Smooth muscle cell (in vitro differentiated cells): ENCODE data around the gene USP37. TPM values are rescaled to one million over a fixed set of nuclear protein-coding genes. Genes with fewer than 3 reads are reported as not detected.

ENCODE experiments used
- DNase-seq: peaks from one replicate; lab custom pipeline; 2025; ENCODE audit not compliant: unreplicated experiment; lab: John Stamatoyannopoulos, UW
- H2AFZ ChIP-seq: fragments of 200-600 bp; sonication (generic); 2 replicates; pipeline ENCODE4 v1.6.0; 2016; ENCODE audit warnings: antibody characterized with exemption, low read depth, mild to moderate bottlenecking
- H3F3A ChIP-seq: fragments of 200-600 bp; sonication (generic); 2 replicates; pipeline ENCODE4 v1.6.0; 2017; ENCODE audit warnings: antibody characterized with exemption, low read depth
- H3K27ac ChIP-seq: fragments of 200-600 bp; sonication (generic); 2 replicates; pipeline ENCODE4 v1.5.1; 2016; ENCODE audit warnings: low read depth, mild to moderate bottlenecking
- H3K27me3 ChIP-seq: fragments of 200-600 bp; sonication (generic); 2 replicates; pipeline ENCODE4 v1.6.1; 2016; ENCODE audit warnings: low read depth, mild to moderate bottlenecking
- H3K36me3 ChIP-seq: fragments of 200-600 bp; sonication (generic); 2 replicates; pipeline ENCODE4 v1.5.1; 2016; ENCODE audit warnings: low read depth
- H3K4me1 ChIP-seq: fragments of 200-600 bp; sonication (generic); 2 replicates; pipeline ENCODE4 v1.5.1; 2016; ENCODE audit warnings: low read depth
- H3K4me2 ChIP-seq: fragments of 200-600 bp; sonication (generic); 2 replicates; pipeline ENCODE4 v1.6.0; 2016; ENCODE audit warnings: mild to moderate bottlenecking
- H3K4me3 ChIP-seq: fragments of 200-600 bp; sonication (generic); 2 replicates; pipeline ENCODE4 v1.5.1; 2016; ENCODE audit warnings: mild to moderate bottlenecking
- H3K79me2 ChIP-seq: fragments of 200-600 bp; sonication (generic); 2 replicates; pipeline ENCODE4 v1.6.0; 2016; ENCODE audit warnings: low read depth, mild to moderate bottlenecking
- H3K9ac ChIP-seq: fragments of 200-600 bp; sonication (generic); 2 replicates; pipeline ENCODE4 v1.6.0; 2016; ENCODE audit warnings: low read depth
- H3K9me3 ChIP-seq: fragments of 200-600 bp; sonication (generic); replicated peaks from 2 replicates; pipeline ENCODE4 v1.5.1; 2016; ENCODE audit warnings: low read depth
- H4K20me1 ChIP-seq: fragments of 200-600 bp; sonication (generic); 2 replicates; pipeline ENCODE4 v1.6.0; 2016; ENCODE audit warnings: low read depth
- WGBS: methylation state at CpG from one replicate; pipeline ENCODE4 v1.1.7; 2016; ENCODE audit warnings: low lambda C conversion rate; 5-methylcytosine and 5-hydroxymethylcytosine counted together
- polyA plus RNA-seq: library from polyadenylated mRNA; unstranded; fragments of >200 nt; fragmentation: Nextera tagmentation; extraction: Ambion mirVana; gene quantifications from 2 replicates; pipeline ENCODE4 v1.2.1, GENCODE V29; 2016
- total RNA-seq: library from RNA; depleted of rRNA; stranded (reverse); fragments of >200 nt; gene quantifications from 2 replicates; pipeline ENCODE4 v1.2.3, GENCODE V29; 2014
- TF ChIP-seq, protein P1 (sequence below): fragments of 200-600 bp; sonication (generic); IDR thresholded peaks from 2 replicates; pipeline ENCODE4 v1.5.1; 2017; ENCODE audit warnings: borderline replicate concordance, mild to moderate bottlenecking, antibody characterized with exemption; ENCODE audit not compliant: insufficient read depth, poor library complexity, severe bottlenecking

The USP37 gene
- total and polyA plus RNA-seq, 2 experiments from 2014 or later: 3.6 to 10.8 TPM

GRCh38 chr2:218547978-218548377, 20.2 kb downstream of the USP37 start:
- no peak overlapping the region for H2AFZ ChIP-seq
- H3K27ac ChIP-seq: no peak overlapping the region
- H3K36me3 ChIP-seq: peaks cover 19% of the 10 kb centered on the region
- no peaks in the 10 kb centered on the region for H3K9me3 ChIP-seq
- H3K4me3 ChIP-seq: no peak overlapping the region
- H3K4me1 ChIP-seq: no peaks in the 10 kb centered on the region
- no peak overlapping the region for H3K9ac ChIP-seq
- no peak for DNase-seq
- H3K27me3 ChIP-seq: no peaks in the 10 kb centered on the region
- H3K79me2 ChIP-seq: no peaks in the 10 kb centered on the region
- no peak overlapping the region for H3K4me2 ChIP-seq
- no peaks in the 10 kb centered on the region for H3F3A ChIP-seq
- H4K20me1 ChIP-seq: no peaks in the 10 kb centered on the region
- TF ChIP-seq, protein P1, sequence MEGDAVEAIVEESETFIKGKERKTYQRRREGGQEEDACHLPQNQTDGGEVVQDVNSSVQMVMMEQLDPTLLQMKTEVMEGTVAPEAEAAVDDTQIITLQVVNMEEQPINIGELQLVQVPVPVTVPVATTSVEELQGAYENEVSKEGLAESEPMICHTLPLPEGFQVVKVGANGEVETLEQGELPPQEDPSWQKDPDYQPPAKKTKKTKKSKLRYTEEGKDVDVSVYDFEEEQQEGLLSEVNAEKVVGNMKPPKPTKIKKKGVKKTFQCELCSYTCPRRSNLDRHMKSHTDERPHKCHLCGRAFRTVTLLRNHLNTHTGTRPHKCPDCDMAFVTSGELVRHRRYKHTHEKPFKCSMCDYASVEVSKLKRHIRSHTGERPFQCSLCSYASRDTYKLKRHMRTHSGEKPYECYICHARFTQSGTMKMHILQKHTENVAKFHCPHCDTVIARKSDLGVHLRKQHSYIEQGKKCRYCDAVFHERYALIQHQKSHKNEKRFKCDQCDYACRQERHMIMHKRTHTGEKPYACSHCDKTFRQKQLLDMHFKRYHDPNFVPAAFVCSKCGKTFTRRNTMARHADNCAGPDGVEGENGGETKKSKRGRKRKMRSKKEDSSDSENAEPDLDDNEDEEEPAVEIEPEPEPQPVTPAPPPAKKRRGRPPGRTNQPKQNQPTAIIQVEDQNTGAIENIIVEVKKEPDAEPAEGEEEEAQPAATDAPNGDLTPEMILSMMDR: no peak

GRCh38 chr2:218547511-218547910, 20.6 kb downstream of the USP37 start:
- Histone ChIP-seq H3K9ac (no peak overlapping the region), H4K20me1 (no peaks in the 10 kb centered on the region), H3K36me3 (peaks cover 17% of the 10 kb centered on the region), H3F3A (no peaks in the 10 kb centered on the region), H3K79me2 (no peaks in the 10 kb centered on the region), H3K4me1 (no peaks in the 10 kb centered on the region), H3K4me2 (no peak overlapping the region), H3K4me3 (no peak overlapping the region), H3K27me3 (no peaks in the 10 kb centered on the region), H3K9me3 (no peaks in the 10 kb centered on the region), H3K27ac (no peak overlapping the region), H2AFZ (no peak overlapping the region)
- DNase-seq: no peak
- TF ChIP-seq, protein P1: no peak

DNA sequence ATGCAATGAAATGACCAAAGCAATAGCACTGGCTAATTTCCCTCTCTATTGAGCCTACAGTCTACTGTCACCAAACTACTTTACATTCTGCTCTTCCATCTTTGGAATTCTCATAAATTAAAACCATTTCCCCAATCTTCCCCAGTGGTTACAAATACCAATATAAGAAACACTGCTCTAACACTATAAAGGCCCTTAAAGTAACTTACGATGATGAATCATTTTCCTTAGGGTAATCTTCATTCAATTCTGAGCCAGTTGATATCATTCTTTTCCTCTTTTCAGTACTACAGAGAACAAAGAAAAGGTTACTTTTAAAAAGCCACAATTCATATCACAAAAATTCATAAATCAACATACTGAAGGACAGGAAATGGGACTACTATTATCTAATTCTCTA, 22.1 kb downstream of the USP37 start:
- H3K79me2 ChIP-seq: no peaks in the 10 kb centered on the region
- H3K4me2 ChIP-seq: no peak overlapping the region
- H2AFZ ChIP-seq: no peak overlapping the region
- 97% methylated on average over 1 of the region's 1 CpG for WGBS
- no peaks in the 10 kb centered on the region for H3K9me3 ChIP-seq
- H3K9ac ChIP-seq: no peak overlapping the region
- TF ChIP-seq, protein P1: no peak
- H3K4me3 ChIP-seq: no peak overlapping the region
- H3F3A ChIP-seq: no peaks in the 10 kb centered on the region
- no peaks in the 10 kb centered on the region for H3K4me1 ChIP-seq
- peaks cover 18% of the 10 kb centered on the region for H3K36me3 ChIP-seq
- no peak overlapping the region for H3K27ac ChIP-seq
- no peaks in the 10 kb centered on the region for H3K27me3 ChIP-seq
- DNase-seq: no peak
- H4K20me1 ChIP-seq: no peaks in the 10 kb centered on the region

GRCh38 chr2:218540015-218540414, 28.1 kb downstream of the USP37 start:
- Histone ChIP-seq H3K27me3 (no peaks in the 10 kb centered on the region), H3K79me2 (no peaks in the 10 kb centered on the region), H3K4me3 (no peak overlapping the region), H3K36me3 (peaks cover 17% of the 10 kb centered on the region), H3K9ac (no peak overlapping the region), H2AFZ (no peak overlapping the region), H3K4me2 (no peak overlapping the region), H3K4me1 (no peaks in the 10 kb centered on the region), H4K20me1 (no peaks in the 10 kb centered on the region), H3F3A (no peaks in the 10 kb centered on the region), H3K9me3 (no peaks in the 10 kb centered on the region), H3K27ac (no peak overlapping the region)
- no peak for DNase-seq
- TF ChIP-seq, protein P1: no peak
- WGBS: 68% methylated on average over 3 of the region's 3 CpGs
